NCI-H510A treated with DMSO at 0.1 percent for 48 hours (cell line): Measurements from ENCODE around the gene QRFP.
"Not testable (repeated sequence)": the region's sequence is repeated elsewhere in the genome, so short reads cannot be mapped to it uniquely, and the experiment has no call there.

Experiments
- DNase-seq: peaks from one replicate; lab custom pipeline; 2025; lab: John Stamatoyannopoulos, UW

The QRFP gene

GRCh38 chr9:130919559-130920145 is 23.0 kb upstream of the QRFP start:
- DNase-seq, result no peak

- no peak for DNase-seq
Observed at GRCh38 chr9:130918826-130919558, 22.4 kb upstream of the QRFP start.

- no peak for DNase-seq
Observed at GRCh38 chr9:130918101-130918825, 21.7 kb upstream of the QRFP start.

GRCh38 chr9:130917168-130917960 is 20.8 kb upstream of the QRFP start:
- DNase-seq, result no peak

- no peak for DNase-seq
Observed at GRCh38 chr9:130915096-130915447, 18.5 kb upstream of the QRFP start.

GRCh38 chr9:130914417-130915095 is 17.9 kb upstream of the QRFP start:
- no peak for DNase-seq

- no peak for DNase-seq
Observed at GRCh38 chr9:130913599-130914416, 17.2 kb upstream of the QRFP start.

GRCh38 chr9:130912932-130913598 is 16.5 kb upstream of the QRFP start:
- no peak for DNase-seq

GRCh38 chr9:130911254-130912049 is 14.8 kb upstream of the QRFP start:
- no peak for DNase-seq

GRCh38 chr9:130910670-130911069 is 14.1 kb upstream of the QRFP start:
- not testable (repeated sequence) for DNase-seq

- DNase-seq, result not testable (repeated sequence)
Observed at GRCh38 chr9:130910041-130910440, 13.4 kb upstream of the QRFP start.

GRCh38 chr9:130908878-130909355 is 12.3 kb upstream of the QRFP start:
- DNase-seq, result no peak

- DNase-seq, result no peak
Observed at GRCh38 chr9:130908146-130908877, 11.7 kb upstream of the QRFP start.

- no peak for DNase-seq
Observed at GRCh38 chr9:130906735-130907416, 10.3 kb upstream of the QRFP start.

- DNase-seq, result no peak
Observed at GRCh38 chr9:130905902-130906734, 9.5 kb upstream of the QRFP start.

GRCh38 chr9:130905125-130905901 is 8.7 kb upstream of the QRFP start:
- DNase-seq, result no peak
